H9 (cell line): Measurements from ENCODE around the gene PARG. TPM values are rescaled to one million over a fixed set of nuclear protein-coding genes. Genes with fewer than 3 reads are reported as not detected.
"Not testable (repeated sequence)": the region's sequence is repeated elsewhere in the genome, so short reads cannot be mapped to it uniquely, and the experiment has no call there.

Experiments used
- DNase-seq: peaks from one replicate; pipeline ENCODE4 v3.0.0-alpha.2; 2017
- H2AFZ ChIP-seq: one replicate; pipeline ENCODE4 v1.6.1; 2013; ENCODE audit warnings: mild to moderate bottlenecking, low read length, control low read depth, moderate library complexity
- H2AK5ac ChIP-seq: 2 replicates; pipeline ENCODE4 v1.6.1; 2013; ENCODE audit warnings: low read length, control low read depth, mixed read lengths; ENCODE audit not compliant: insufficient read length
- H2BK120ac ChIP-seq: one replicate; pipeline ENCODE4 v1.6.1; 2013; ENCODE audit warnings: low read depth, mild to moderate bottlenecking, low read length, control low read depth, inconsistent platforms; ENCODE audit not compliant: poor library complexity, severe bottlenecking
- H2BK12ac ChIP-seq: 2 replicates; pipeline ENCODE4 v1.6.1; 2013; ENCODE audit warnings: low read length, control low read depth, mixed read lengths, low read depth; ENCODE audit not compliant: insufficient read length
- H2BK15ac ChIP-seq: 2 replicates; pipeline ENCODE4 v1.6.1; 2013; ENCODE audit warnings: low read depth, low read length, control low read depth
- H2BK20ac ChIP-seq: one replicate; pipeline ENCODE4 v1.6.1; 2013; ENCODE audit warnings: low read depth, mild to moderate bottlenecking, low read length, control low read depth, inconsistent platforms; ENCODE audit not compliant: poor library complexity, severe bottlenecking
- H2BK5ac ChIP-seq: 2 replicates; pipeline ENCODE4 v1.6.1; 2013; ENCODE audit warnings: low read length, control low read depth, mixed read lengths; ENCODE audit not compliant: insufficient read length
- H3K14ac ChIP-seq: 2 replicates; pipeline ENCODE4 v1.6.1; 2013; ENCODE audit warnings: low read length, control low read depth; ENCODE audit not compliant: insufficient read depth
- H3K18ac ChIP-seq: 2 replicates; pipeline ENCODE4 v1.6.1; 2013; ENCODE audit warnings: low read depth, mild to moderate bottlenecking, mixed read lengths, low read length, control low read depth; ENCODE audit not compliant: insufficient read length
- H3K23ac ChIP-seq: 2 replicates; pipeline ENCODE4 v1.6.1; 2013; ENCODE audit warnings: low read length, control low read depth, mixed read lengths, low read depth; ENCODE audit not compliant: insufficient read length
- H3K23me2 ChIP-seq: 2 replicates; pipeline ENCODE4 v1.6.1; 2013; ENCODE audit warnings: low read depth, mild to moderate bottlenecking, mixed read lengths, low read length, control low read depth; ENCODE audit not compliant: insufficient read length, poor library complexity, severe bottlenecking
- H3K27ac ChIP-seq: 2 replicates; pipeline ENCODE4 v1.5.1; 2013; ENCODE audit warnings: low read length, control low read depth, mixed read lengths, low read depth; ENCODE audit not compliant: insufficient read length
- H3K27me3 ChIP-seq: 2 replicates; pipeline ENCODE4 v1.6.1; 2013; ENCODE audit warnings: low read length, control low read depth, inconsistent platforms; ENCODE audit not compliant: insufficient read depth
- H3K4ac ChIP-seq: 2 replicates; pipeline ENCODE4 v1.6.1; 2013; ENCODE audit warnings: low read depth, mild to moderate bottlenecking, control low read depth, inconsistent platforms, low read length, moderate library complexity
- H3K4me1 ChIP-seq: 2 replicates; pipeline ENCODE4 v1.6.1; 2013; ENCODE audit warnings: low read length, control low read depth, inconsistent platforms; ENCODE audit not compliant: insufficient read depth
- H3K4me2 ChIP-seq: 2 replicates; pipeline ENCODE4 v1.6.1; 2013; ENCODE audit warnings: low read length, control low read depth, mixed read lengths; ENCODE audit not compliant: insufficient read length, insufficient read depth
- H3K56ac ChIP-seq: 2 replicates; pipeline ENCODE4 v1.6.1; 2013; ENCODE audit warnings: low read depth, mild to moderate bottlenecking, mixed read lengths, low read length, control low read depth; ENCODE audit not compliant: insufficient read length
- H3K79me1 ChIP-seq: 2 replicates; pipeline ENCODE4 v1.6.1; 2013; ENCODE audit warnings: low read depth, mild to moderate bottlenecking, moderate library complexity, low read length, control low read depth, inconsistent platforms; ENCODE audit not compliant: insufficient read depth, poor library complexity, severe bottlenecking
- H3K79me2 ChIP-seq: 2 replicates; pipeline ENCODE4 v1.6.1; 2013; ENCODE audit warnings: low read length, control low read depth, inconsistent platforms; ENCODE audit not compliant: insufficient read depth
- H3K9ac ChIP-seq: 2 replicates; pipeline ENCODE4 v1.6.1; 2013; ENCODE audit warnings: low read length, control low read depth, mixed read lengths; ENCODE audit not compliant: insufficient read length; ENCODE audit errors: extremely low read depth
- H3K9me3 ChIP-seq: one replicate; pipeline ENCODE4 v1.6.1; 2013; ENCODE audit warnings: low read depth, low read length, inconsistent platforms; ENCODE audit not compliant: control insufficient read depth
- H3T11ph ChIP-seq: one replicate; pipeline ENCODE4 v1.6.1; 2013; ENCODE audit warnings: mild to moderate bottlenecking, low read length, control low read depth, inconsistent platforms
- H4K20me1 ChIP-seq: one replicate; pipeline ENCODE4 v1.6.1; 2013; ENCODE audit not compliant: control insufficient read depth, insufficient read length, insufficient read depth
- H4K5ac ChIP-seq: 2 replicates; pipeline ENCODE4 v1.6.1; 2013; ENCODE audit warnings: low read depth, mild to moderate bottlenecking, mixed read lengths, low read length, control low read depth; ENCODE audit not compliant: insufficient read length
- H4K8ac ChIP-seq: replicated peaks from 2 replicates; pipeline ENCODE4 v1.6.1; 2013; ENCODE audit warnings: low read length, control low read depth, mixed read lengths, low read depth; ENCODE audit not compliant: insufficient read length
- H4K91ac ChIP-seq: 2 replicates; pipeline ENCODE4 v1.6.1; 2013; ENCODE audit warnings: low read depth, mild to moderate bottlenecking, moderate library complexity, mixed read lengths, low read length, control low read depth; ENCODE audit not compliant: insufficient read length
- H3K27ac Mint-ChIP-seq, 3 experiments: 2 replicates in 2 of 3; 3 replicates in 1 of 3; pipeline ENCODE4 v1.8.0; 2020 to 2021; ENCODE audit warnings: mixed read lengths in 3 of 3, mild to moderate bottlenecking in 1 of 3, moderate library complexity in 1 of 3
- H3K27me3 Mint-ChIP-seq: 2 replicates; pipeline ENCODE4 v1.8.0; 2021; ENCODE audit warnings: low read depth, mild to moderate bottlenecking, moderate library complexity, mixed read lengths
- H3K36me3 Mint-ChIP-seq, 3 experiments: 2 replicates in 2 of 3; 3 replicates in 1 of 3; pipeline ENCODE4 v1.8.0; 2020 to 2021; ENCODE audit warnings: low read depth in 3 of 3, mixed read lengths in 3 of 3; ENCODE audit not compliant: insufficient read depth in 1 of 3
- H3K4me1 Mint-ChIP-seq, 2 experiments: 2 replicates each; pipeline ENCODE4 v1.8.0; 2020; ENCODE audit warnings: mixed read lengths in 2 of 2
- H3K4me3 Mint-ChIP-seq, 2 experiments: 2 replicates in 1 of 2; 3 replicates in 1 of 2; pipeline ENCODE4 v1.8.0; 2020 to 2021; ENCODE audit warnings: mild to moderate bottlenecking in 2 of 2, mixed read lengths in 2 of 2, moderate library complexity in 1 of 2
- H3K9me3 Mint-ChIP-seq, 2 experiments: 2 replicates in 1 of 2; 3 replicates in 1 of 2; pipeline ENCODE4 v1.8.0; 2020; ENCODE audit warnings: mild to moderate bottlenecking in 2 of 2, mixed read lengths in 2 of 2, moderate library complexity in 1 of 2
- WGBS: extraction: QIAGEN DNeasy Blood & Tissue Kit; methylation state at CpG from one replicate; pipeline ENCODE4 v1.1.7; 2013; ENCODE audit warnings: missing lambda C conversion rate, low lambda C conversion rate, mixed read lengths; ENCODE audit not compliant: insufficient read length; ENCODE audit errors: extremely low coverage; 5-methylcytosine and 5-hydroxymethylcytosine counted together
- total RNA-seq: library from RNA; stranded (reverse); gene quantifications from 2 replicates; pipeline ENCODE4 v1.2.1, GENCODE V29; 2021

PARG gene
- total RNA-seq, 1 experiment from 2014 or later, result 48.3 TPM

DNA sequence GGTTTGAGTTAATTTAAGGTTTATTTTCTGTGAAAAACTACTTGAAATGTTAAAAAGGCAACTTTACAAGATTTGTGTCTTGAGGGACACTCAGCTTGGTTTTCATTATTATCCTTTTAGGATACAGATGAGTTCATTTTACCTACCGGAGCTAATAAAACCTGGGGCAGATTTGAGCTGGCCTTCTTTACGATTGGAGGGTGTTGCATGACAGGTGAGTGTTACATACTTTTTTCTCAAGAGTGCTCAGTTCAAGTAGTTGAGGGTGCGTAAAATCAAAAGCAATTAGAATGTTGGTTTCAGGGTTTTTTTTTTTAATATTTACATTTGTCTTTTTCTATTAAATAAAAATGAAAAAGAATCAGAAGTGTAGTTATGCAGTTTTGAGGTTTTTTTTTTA, 10.2 kb upstream of the PARG start:
- H3K9me3 ChIP-seq, H3K27ac ChIP-seq, H3K18ac ChIP-seq, H3K27me3 ChIP-seq, H3K79me1 ChIP-seq, H3K56ac ChIP-seq, H4K8ac ChIP-seq, H2AK5ac ChIP-seq, H3K4me2 ChIP-seq, H2BK15ac ChIP-seq, H2BK120ac ChIP-seq, H3K23me2 ChIP-seq, H3T11ph ChIP-seq, H3K4me1 ChIP-seq, DNase-seq, H2BK5ac ChIP-seq, H3K23ac ChIP-seq, H2AFZ ChIP-seq, H2BK20ac ChIP-seq, H4K91ac ChIP-seq, H3K27me3 Mint-ChIP-seq, H3K27ac Mint-ChIP-seq, H4K20me1 ChIP-seq, H3K79me2 ChIP-seq, H3K14ac ChIP-seq, H3K4me3 Mint-ChIP-seq, H4K5ac ChIP-seq, H3K9me3 Mint-ChIP-seq, H3K4me1 Mint-ChIP-seq, H3K9ac ChIP-seq, H2BK12ac ChIP-seq, H3K4ac ChIP-seq: not testable (repeated sequence)
- H3K36me3 Mint-ChIP-seq, result peaks cover under 1 to 20% (median 14%) of the 10 kb centered on the region in 3 experiments; a peak in 4 of 7 replicates
- WGBS, result no CpG with 5 or more reads among the region's 3 CpGs

DNA sequence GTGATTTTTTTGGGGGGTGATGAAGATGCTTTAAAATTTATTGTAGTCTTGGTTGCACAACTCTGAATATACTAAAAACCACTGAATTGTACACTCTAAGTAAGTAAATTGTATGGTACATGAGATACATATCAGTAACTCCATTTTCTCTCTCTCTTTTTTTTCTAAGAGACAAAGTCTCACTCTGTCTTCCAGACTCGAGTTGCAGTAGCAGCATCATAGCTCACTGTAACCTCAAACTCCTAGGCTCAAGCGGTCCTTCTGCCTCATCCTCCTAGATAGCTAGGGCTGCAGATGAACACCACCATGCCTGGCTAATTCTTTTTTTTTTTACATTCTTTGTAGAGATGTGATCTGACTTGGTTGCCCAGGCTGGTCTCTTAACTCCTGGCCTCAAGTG, 6.9 kb upstream of the PARG start:
- H4K20me1 ChIP-seq, H4K8ac ChIP-seq, H2AK5ac ChIP-seq, H3K4me1 Mint-ChIP-seq, H2BK15ac ChIP-seq, H3K27ac Mint-ChIP-seq, H3K4me2 ChIP-seq, H2BK5ac ChIP-seq, H3K27me3 Mint-ChIP-seq, H3K9me3 ChIP-seq, H3K79me2 ChIP-seq, H2BK12ac ChIP-seq, H3K4me1 ChIP-seq, H3K23me2 ChIP-seq, H2AFZ ChIP-seq, H4K91ac ChIP-seq, H4K5ac ChIP-seq, H3K27me3 ChIP-seq, H3K18ac ChIP-seq, H2BK20ac ChIP-seq, H3K56ac ChIP-seq, H3K4me3 Mint-ChIP-seq, H3K9ac ChIP-seq, H2BK120ac ChIP-seq, DNase-seq, H3K9me3 Mint-ChIP-seq, H3T11ph ChIP-seq, H3K79me1 ChIP-seq, H3K27ac ChIP-seq, H3K14ac ChIP-seq, H3K23ac ChIP-seq, H3K4ac ChIP-seq: not testable (repeated sequence)
- WGBS, result no CpG with 5 or more reads among the region's 2 CpGs
- peaks cover 8 to 25% (median 17%) of the 10 kb centered on the region in 3 experiments; a peak in 5 of 7 replicates for H3K36me3 Mint-ChIP-seq
